IMR-90 (cell line): ENCODE data around the gene RGMA. TPM values are rescaled to one million over a fixed set of nuclear protein-coding genes. Genes with fewer than 3 reads are reported as not detected.

Source experiments
- ATAC-seq: fragments of 200-7000 bp; cut with Tn5 transposase; 2 replicates; pipeline ENCODE4 v1.9.1; 2020; ENCODE audit warnings: low read depth, mild to moderate bottlenecking, moderate library complexity
- BruUV-seq: library from RNA; stranded (reverse); fragments of 400-500 nt; replicated peaks from 2 replicates; lab custom pipeline; 2021; lab: Mats Ljungman, UMichigan
- CTCF ChIA-PET: fragments of 300-600 bp; formaldehyde crosslinking; extraction: SDS; loops from one replicate; lab custom pipeline; 2021; ENCODE audit warnings: antibody characterized with exemption; lab: Yijun Ruan, JAX
- POLR2A ChIA-PET: fragments of 300-600 bp; sonication (Branson Sonifier 250); formaldehyde crosslinking; loops from one replicate; lab custom pipeline; 2022; ENCODE audit warnings: antibody characterized with exemption; ENCODE audit not compliant: unreplicated experiment; lab: Charles Lee
- DNase-seq: peaks from one replicate; pipeline ENCODE4 v3.0.0; 2013
- H2AFZ ChIP-seq: replicated peaks from 2 replicates; pipeline ENCODE3; 2013; ENCODE audit warnings: low read length, mild to moderate bottlenecking; ENCODE audit not compliant: poor library complexity
- H2AK5ac ChIP-seq: 2 replicates; pipeline ENCODE4 v1.6.1; 2013; ENCODE audit warnings: low read depth, low read length, inconsistent platforms
- H2AK9ac ChIP-seq: replicated peaks from 2 replicates; pipeline ENCODE3; 2013; ENCODE audit warnings: mild to moderate bottlenecking, low read depth, low read length, moderate library complexity; ENCODE audit not compliant: poor library complexity
- H2BK120ac ChIP-seq: 2 replicates; pipeline ENCODE4 v1.6.1; 2013; ENCODE audit warnings: low read depth, low read length, inconsistent platforms
- H2BK15ac ChIP-seq: 3 replicates; pipeline ENCODE4 v1.6.1; 2013; ENCODE audit warnings: low read depth, low read length, inconsistent platforms
- H2BK20ac ChIP-seq: 2 replicates; pipeline ENCODE4 v1.6.1; 2013; ENCODE audit warnings: low read depth, mild to moderate bottlenecking, inconsistent platforms, low read length, moderate library complexity
- H2BK5ac ChIP-seq: 2 replicates; pipeline ENCODE4 v1.6.1; 2013; ENCODE audit warnings: mild to moderate bottlenecking, low read depth, low read length, inconsistent platforms; ENCODE audit not compliant: poor library complexity, severe bottlenecking
- H3K14ac ChIP-seq: replicated peaks from 2 replicates; pipeline ENCODE4 v1.6.1; 2013; ENCODE audit warnings: low read depth, low read length, inconsistent platforms
- H3K18ac ChIP-seq: 2 replicates; pipeline ENCODE4 v1.6.1; 2013; ENCODE audit warnings: low read depth, low read length, control low read depth
- H3K23ac ChIP-seq: 2 replicates; pipeline ENCODE4 v1.6.1; 2013; ENCODE audit warnings: low read depth, low read length, inconsistent platforms
- H3K27ac ChIP-seq: 2 replicates; pipeline ENCODE4 v1.5.1; 2013; ENCODE audit warnings: mild to moderate bottlenecking, control low read depth, low read length; ENCODE audit not compliant: insufficient read depth
- H3K27me3 ChIP-seq: 2 replicates; pipeline ENCODE4 v1.6.1; 2013; ENCODE audit warnings: low read length; ENCODE audit not compliant: control insufficient read depth, insufficient read depth
- H3K36me3 ChIP-seq: 2 replicates; pipeline ENCODE4 v1.6.1; 2013; ENCODE audit warnings: low read length, mixed read lengths; ENCODE audit not compliant: control insufficient read depth, insufficient read depth
- H3K4ac ChIP-seq: 2 replicates; pipeline ENCODE4 v1.6.1; 2013; ENCODE audit warnings: low read depth, low read length, inconsistent platforms
- H3K4me1 ChIP-seq: 2 replicates; pipeline ENCODE4 v1.6.1; 2013; ENCODE audit warnings: low read length, mixed read lengths; ENCODE audit not compliant: control insufficient read depth, insufficient read depth
- H3K4me2 ChIP-seq: 2 replicates; pipeline ENCODE4 v1.6.1; 2013; ENCODE audit warnings: low read depth, mild to moderate bottlenecking, control low read depth, low read length, moderate library complexity
- H3K4me3 ChIP-seq: 2 replicates; pipeline ENCODE4 v1.5.1; 2013; ENCODE audit warnings: low read depth, mild to moderate bottlenecking, control low read depth, low read length, moderate library complexity; ENCODE audit not compliant: insufficient read depth
- H3K56ac ChIP-seq: 2 replicates; pipeline ENCODE4 v1.6.1; 2013; ENCODE audit warnings: low read length, inconsistent platforms; ENCODE audit not compliant: insufficient read depth; ENCODE audit errors: extremely low read depth
- H3K79me1 ChIP-seq, 2 experiments: 2 replicates each; pipeline ENCODE4 v1.6.1; 2013; ENCODE audit warnings: low read length in 2 of 2, inconsistent platforms in 1 of 2, low read depth in 1 of 2
- H3K9ac ChIP-seq: 2 replicates; pipeline ENCODE4 v1.6.1; 2013; ENCODE audit warnings: low read depth, low read length, control low read depth
- H3K9me1 ChIP-seq: 2 replicates; pipeline ENCODE4 v1.6.1; 2013; ENCODE audit warnings: low read length, inconsistent platforms; ENCODE audit not compliant: insufficient read depth
- H3K9me3 ChIP-seq: 2 replicates; pipeline ENCODE4 v1.6.1; 2013; ENCODE audit warnings: low read length; ENCODE audit not compliant: control insufficient read depth, insufficient read depth
- H4K20me1 ChIP-seq: 2 replicates; pipeline ENCODE4 v1.6.1; 2013; ENCODE audit warnings: low read length, inconsistent platforms; ENCODE audit not compliant: insufficient read depth
- H4K5ac ChIP-seq: 2 replicates; pipeline ENCODE4 v1.6.1; 2013; ENCODE audit warnings: mild to moderate bottlenecking, low read depth, low read length, control low read depth
- H4K8ac ChIP-seq, 2 experiments: 2 replicates each; pipeline ENCODE4 v1.6.1; 2013; ENCODE audit warnings: low read depth in 2 of 2, low read length in 2 of 2, control low read depth in 1 of 2, inconsistent platforms in 1 of 2
- H4K91ac ChIP-seq: 2 replicates; pipeline ENCODE4 v1.6.1; 2013; ENCODE audit warnings: low read depth, low read length, inconsistent platforms; ENCODE audit not compliant: insufficient read depth
- CEBPB ChIP-seq: IDR thresholded peaks from 2 replicates; pipeline ENCODE4 v1.6.1; 2012; ENCODE audit warnings: low read depth, low read length, improper control_type of control experiment
- CHD1 ChIP-seq: IDR thresholded peaks from 2 replicates; pipeline ENCODE4 v1.6.1; 2012; ENCODE audit warnings: low read depth, low read length, improper control_type of control experiment
- MAZ ChIP-seq: IDR thresholded peaks from 2 replicates; pipeline ENCODE4 v1.6.1; 2012; ENCODE audit warnings: low read depth, mild to moderate bottlenecking, low read length, improper control_type of control experiment, moderate library complexity, borderline replicate concordance
- RCOR1 ChIP-seq: IDR thresholded peaks from 2 replicates; pipeline ENCODE4 v1.6.1; 2012; ENCODE audit warnings: mild to moderate bottlenecking, low read length, improper control_type of control experiment; ENCODE audit not compliant: insufficient replicate concordance
- WGBS, 2 experiments: methylation state at CpG; one replicate each; pipeline versions ENCODE4 v1.1.5 to v1.1.7; 2013; ENCODE audit warnings: missing lambda C conversion rate in 2 of 2; ENCODE audit not compliant: insufficient read length in 1 of 2; ENCODE audit errors: extremely low coverage in 2 of 2; 5-methylcytosine and 5-hydroxymethylcytosine counted together
- dilution Hi-C: fragments of 300-500 bp; cut with HindIII; formaldehyde crosslinking; loops from one replicate; pipeline ENCODE4 v1.14.3; 2018; ENCODE audit warnings: low sequenced_read_pairs; ENCODE audit not compliant: unreplicated experiment
- in situ Hi-C: fragments of 300-500 bp; cut with MboI; formaldehyde crosslinking; loops from 3 replicates; pipeline ENCODE4 v1.14.3; 2019; ENCODE audit warnings: low sequenced_read_pairs, inconsistent platforms, mixed read lengths
- intact Hi-C: fragments of 100-400 bp; cut with micrococcal nuclease; formaldehyde crosslinking; loops from 2 replicates; pipeline ENCODE4 v1.10.0; 2022
- polyA plus RNA-seq, 3 experiments: library from polyadenylated mRNA; depleted of rRNA; stranded (reverse); fragments of >200 nt; gene quantifications; 2 replicates each; pipeline ENCODE4 v1.2.3, GENCODE V29; 2012; ENCODE audit warnings: low replicate concordance in 1 of 3
- total RNA-seq: library from RNA; depleted of rRNA; stranded (reverse); fragments of >200 nt; gene quantifications from 2 replicates; pipeline ENCODE4 v1.2.3, GENCODE V29; 2012

Gene RGMA
- total and polyA plus RNA-seq, 2 of the 4 experiments (the other 2 are of a cell fraction), result 0.18 to 0.26 TPM

- no TSS peak for BruUV-seq
- Histone ChIP-seq H3K27ac (no peak overlapping the region), H3K27me3 (peaks cover 11% of the 10 kb centered on the region), H4K8ac (no peak overlapping the region), H2AK9ac (no peak overlapping the region), H3K36me3 (no peaks in the 10 kb centered on the region), H3K56ac (no peak overlapping the region), H2BK5ac (no peak overlapping the region), H3K79me1 (no peaks in the 10 kb centered on the region), H3K18ac (no peak overlapping the region), H3K23ac (no peak overlapping the region), H3K14ac (no peak overlapping the region), H3K9me1 (no peaks in the 10 kb centered on the region), H2BK20ac (no peak overlapping the region), H3K9me3 (no peaks in the 10 kb centered on the region), H2AFZ (no peak overlapping the region), H3K4me2 (no peak overlapping the region), H2BK120ac (no peak overlapping the region), H3K4ac (no peak overlapping the region), H3K4me1 (peaks cover 1% of the 10 kb centered on the region; the same call in 1 of the 2 replicates), H4K91ac (no peak overlapping the region), H2BK15ac (no peak overlapping the region), H3K4me3 (no peak overlapping the region), H4K5ac (no peak overlapping the region), H3K9ac (no peak overlapping the region), H2AK5ac (no peak overlapping the region), H4K20me1 (no peaks in the 10 kb centered on the region)
- TF ChIP-seq CHD1 (no peak), CEBPB (no peak), RCOR1 (no peak), MAZ (no peak)
- WGBS, 2 experiments, result 71% methylated on average over 3 of the region's 7 CpGs; no CpG with 5 or more reads in 1 of the 2 experiments
- dilution Hi-C loops, result no loop called here
- in situ Hi-C loops, result no loop called here
- no peak for ATAC-seq
- DNase-seq, result no peak
- POLR2A ChIA-PET, result no interaction called here
- CTCF ChIA-PET, result interaction anchor here (0.6 kb wide), 1 partner anchor 531 kb away, joined by 3 read pairs; no protein-coding TSS in a partner anchor
- intact Hi-C loops, result no loop called here
Measured at GRCh38 chr15:93056836-93057235, 32.2 kb downstream of the RGMA start.
